OCI-LY1 (cell line): ENCODE results near the gene EPHA5.

ENCODE experiments used
- EZH2 ChIP-seq: fragments of 200-600 bp; sonication (generic), shearing (Covaris generic); IDR thresholded peaks from 2 replicates; pipeline ENCODE4 v1.8.0; 2017; ENCODE audit warnings: borderline replicate concordance, mixed run types, mild to moderate bottlenecking, antibody characterized with exemption, low read length, moderate library complexity, mixed read lengths
- TF ChIP-seq, protein P1 (sequence below): fragments of 200-600 bp; sonication (generic), shearing (Covaris generic); IDR thresholded peaks from 2 replicates; pipeline ENCODE4 v1.5.1; 2017; ENCODE audit warnings: mild to moderate bottlenecking, antibody characterized with exemption, low read length, moderate library complexity, mixed read lengths

- TF ChIP-seq, protein P1, sequence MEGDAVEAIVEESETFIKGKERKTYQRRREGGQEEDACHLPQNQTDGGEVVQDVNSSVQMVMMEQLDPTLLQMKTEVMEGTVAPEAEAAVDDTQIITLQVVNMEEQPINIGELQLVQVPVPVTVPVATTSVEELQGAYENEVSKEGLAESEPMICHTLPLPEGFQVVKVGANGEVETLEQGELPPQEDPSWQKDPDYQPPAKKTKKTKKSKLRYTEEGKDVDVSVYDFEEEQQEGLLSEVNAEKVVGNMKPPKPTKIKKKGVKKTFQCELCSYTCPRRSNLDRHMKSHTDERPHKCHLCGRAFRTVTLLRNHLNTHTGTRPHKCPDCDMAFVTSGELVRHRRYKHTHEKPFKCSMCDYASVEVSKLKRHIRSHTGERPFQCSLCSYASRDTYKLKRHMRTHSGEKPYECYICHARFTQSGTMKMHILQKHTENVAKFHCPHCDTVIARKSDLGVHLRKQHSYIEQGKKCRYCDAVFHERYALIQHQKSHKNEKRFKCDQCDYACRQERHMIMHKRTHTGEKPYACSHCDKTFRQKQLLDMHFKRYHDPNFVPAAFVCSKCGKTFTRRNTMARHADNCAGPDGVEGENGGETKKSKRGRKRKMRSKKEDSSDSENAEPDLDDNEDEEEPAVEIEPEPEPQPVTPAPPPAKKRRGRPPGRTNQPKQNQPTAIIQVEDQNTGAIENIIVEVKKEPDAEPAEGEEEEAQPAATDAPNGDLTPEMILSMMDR = no peak
- TF ChIP-seq EZH2 = no peak
These were observed 299.6 kb downstream of the EPHA5 start for GRCh38 chr4:65370709-65371108.
